ENCODE measurements around the gene BTG4. TPM values are rescaled to one million over a fixed set of nuclear protein-coding genes. Genes with fewer than 3 reads are reported as not detected.
A peak's percentile ranks its signal among the peaks of the same experiment; 100 is the strongest.

BTG4 gene
- total RNA-seq, 4 donors from 2014 or later, result not detected

DNA sequence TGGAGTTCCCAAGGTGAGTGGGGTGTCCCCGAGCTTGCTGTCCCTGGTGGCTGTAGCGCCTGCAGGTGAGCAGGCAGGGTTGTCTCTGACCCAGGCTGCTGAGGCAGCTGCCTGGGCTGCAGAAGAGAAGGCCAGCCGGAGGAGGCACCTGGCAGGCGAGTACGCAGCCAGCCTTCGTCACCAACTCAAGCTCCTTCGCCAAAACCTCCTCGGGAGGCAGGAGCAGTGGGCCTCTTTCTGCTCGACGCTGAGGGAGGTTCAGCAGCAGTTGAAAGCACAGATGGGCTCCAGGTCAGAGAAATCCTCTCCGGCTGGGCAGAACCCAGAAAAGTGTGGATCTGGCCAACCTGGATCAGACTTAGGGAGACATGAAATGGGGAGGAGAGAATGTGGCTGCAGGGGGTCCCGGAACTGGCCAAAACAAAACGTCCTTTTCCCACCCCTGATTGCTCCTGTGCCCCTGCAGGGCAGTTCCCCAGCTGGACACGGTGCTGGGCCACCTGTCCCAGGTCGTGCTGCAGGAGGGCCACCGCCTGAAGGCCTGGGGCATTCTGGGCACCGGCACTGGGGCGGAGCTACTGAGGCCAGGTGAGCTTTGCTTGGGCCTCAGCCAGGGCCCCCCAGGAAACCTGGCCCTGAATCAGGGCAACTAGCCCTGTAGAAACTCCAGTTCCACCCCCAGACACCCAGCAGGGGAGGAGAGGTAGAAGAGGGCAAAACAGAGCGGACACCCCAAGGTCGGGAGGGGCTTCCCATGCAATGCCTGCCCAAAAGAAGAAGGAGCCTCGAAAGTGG is 56.7 kb downstream of the BTG4 start:
- 75 to 82% methylated on average over 20 to 21 of the region's 21 CpGs for WGBS, 2 donors
- Histone ChIP-seq H3K27me3 (no peaks in the 10 kb centered on the region), H3K4me1 (no peaks in the 10 kb centered on the region), H3K36me3 (no peaks in the 10 kb centered on the region), H3K4me3 (no peak overlapping the region), H3K9me3 (no peaks in the 10 kb centered on the region), H3K27ac (no peak overlapping the region)
- TF ChIP-seq, protein P1, sequence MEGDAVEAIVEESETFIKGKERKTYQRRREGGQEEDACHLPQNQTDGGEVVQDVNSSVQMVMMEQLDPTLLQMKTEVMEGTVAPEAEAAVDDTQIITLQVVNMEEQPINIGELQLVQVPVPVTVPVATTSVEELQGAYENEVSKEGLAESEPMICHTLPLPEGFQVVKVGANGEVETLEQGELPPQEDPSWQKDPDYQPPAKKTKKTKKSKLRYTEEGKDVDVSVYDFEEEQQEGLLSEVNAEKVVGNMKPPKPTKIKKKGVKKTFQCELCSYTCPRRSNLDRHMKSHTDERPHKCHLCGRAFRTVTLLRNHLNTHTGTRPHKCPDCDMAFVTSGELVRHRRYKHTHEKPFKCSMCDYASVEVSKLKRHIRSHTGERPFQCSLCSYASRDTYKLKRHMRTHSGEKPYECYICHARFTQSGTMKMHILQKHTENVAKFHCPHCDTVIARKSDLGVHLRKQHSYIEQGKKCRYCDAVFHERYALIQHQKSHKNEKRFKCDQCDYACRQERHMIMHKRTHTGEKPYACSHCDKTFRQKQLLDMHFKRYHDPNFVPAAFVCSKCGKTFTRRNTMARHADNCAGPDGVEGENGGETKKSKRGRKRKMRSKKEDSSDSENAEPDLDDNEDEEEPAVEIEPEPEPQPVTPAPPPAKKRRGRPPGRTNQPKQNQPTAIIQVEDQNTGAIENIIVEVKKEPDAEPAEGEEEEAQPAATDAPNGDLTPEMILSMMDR (IDR thresholded peaks at IDR 0.05), result no peak
- TF ChIP-seq EP300 (IDR thresholded peaks at IDR 0.05) (no peak), POLR2A (IDR thresholded peaks at IDR 0.05) (no peak)
- no peak for DNase-seq (ENCODE audit: low spot score in 2 of 2)

GRCh38 chr11:111454561-111455192 is 57.5 kb downstream of the BTG4 start:
- Histone ChIP-seq H3K4me1 (no peaks in the 10 kb centered on the region), H3K9me3 (no peaks in the 10 kb centered on the region), H3K36me3 (no peaks in the 10 kb centered on the region), H3K27me3 (no peaks in the 10 kb centered on the region), H3K27ac (no peak overlapping the region), H3K4me3 (no peak overlapping the region)
- DNase-seq (ENCODE audit: low spot score in 2 of 2), result no peak
- TF ChIP-seq POLR2A (IDR thresholded peaks at IDR 0.05), result no peak
- TF ChIP-seq, protein P1 (IDR thresholded peaks at IDR 0.05), result peak in 2 of 5 experiments; percentile 22 to 46
- TF ChIP-seq EP300 (IDR thresholded peaks at IDR 0.05), result no peak
- 50 to 56% methylated on average over 11 of the region's 11 CpGs for WGBS, 2 donors

DNA sequence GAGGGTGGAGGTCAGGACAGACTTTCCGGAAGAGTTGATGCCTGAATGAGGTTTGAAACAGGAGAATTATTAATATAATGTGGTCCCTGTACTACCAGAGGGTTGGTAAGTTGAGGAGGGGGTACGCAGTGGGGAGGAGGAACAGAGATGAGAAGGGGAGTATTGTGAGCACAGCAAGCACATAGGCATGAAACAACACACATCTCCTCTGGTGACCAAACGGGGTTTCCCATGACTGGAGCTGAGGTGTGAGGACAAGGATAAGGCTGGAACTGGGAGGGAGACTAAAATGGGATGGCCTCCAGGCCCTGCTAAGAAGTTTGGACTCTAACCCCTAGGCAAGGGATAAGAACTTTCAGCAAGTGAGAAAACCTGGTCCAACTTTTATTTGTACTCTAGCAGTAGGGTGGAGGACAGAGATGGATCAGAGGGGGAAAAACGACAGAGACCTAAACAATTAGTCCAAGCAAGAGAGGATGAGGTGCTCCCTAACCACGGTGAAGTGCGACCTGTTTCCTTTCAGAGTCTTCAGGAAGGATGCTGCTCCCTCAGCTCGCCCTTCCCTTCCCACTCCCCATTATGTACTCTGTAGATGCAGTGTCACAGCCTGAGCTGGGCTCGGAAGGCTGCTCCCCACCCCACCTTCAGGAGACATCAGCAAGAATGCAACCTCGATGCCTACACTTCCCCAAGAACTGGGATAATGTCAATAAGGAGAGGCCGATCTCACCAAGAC is 59.2 kb downstream of the BTG4 start:
- no peak for DNase-seq (ENCODE audit: low spot score in 2 of 2)
- H3K9me3 ChIP-seq, result no peaks in the 10 kb centered on the region
- no peaks in the 10 kb centered on the region for H3K27me3 ChIP-seq
- no peak overlapping the region for H3K27ac ChIP-seq
- no peaks in the 10 kb centered on the region for H3K4me1 ChIP-seq
- no peak for TF ChIP-seq EP300 (IDR thresholded peaks at IDR 0.05)
- TF ChIP-seq, protein P1 (IDR thresholded peaks at IDR 0.05), result no peak
- no peak for TF ChIP-seq POLR2A (IDR thresholded peaks at IDR 0.05)
- H3K36me3 ChIP-seq, result no peaks in the 10 kb centered on the region
- H3K4me3 ChIP-seq, result no peak overlapping the region
- 77% methylated on average over 10 of the region's 10 CpGs for WGBS, 2 donors

DNA sequence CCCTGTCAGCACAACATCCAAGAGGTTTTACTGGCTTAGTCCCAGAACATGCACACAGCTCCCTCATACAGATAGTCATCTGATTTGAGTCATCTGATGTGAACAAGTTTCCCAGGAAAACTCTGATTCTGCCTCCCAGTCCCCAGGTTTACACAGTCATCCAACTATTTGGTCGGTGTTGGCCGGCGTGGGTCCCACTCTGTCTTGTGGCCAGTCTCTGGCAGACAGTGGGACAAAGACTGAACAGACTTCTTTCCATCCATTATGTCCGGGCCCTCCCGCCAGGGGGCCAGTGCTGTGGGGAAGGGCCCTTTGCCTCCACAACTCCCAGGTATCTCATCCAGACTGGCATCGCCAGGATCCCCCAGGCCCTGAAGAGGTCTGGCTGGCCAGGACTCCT is 60.0 kb downstream of the BTG4 start:
- Histone ChIP-seq H3K4me3 (no peak overlapping the region), H3K27me3 (no peaks in the 10 kb centered on the region), H3K27ac (no peak overlapping the region), H3K9me3 (no peaks in the 10 kb centered on the region), H3K4me1 (no peaks in the 10 kb centered on the region), H3K36me3 (no peaks in the 10 kb centered on the region)
- DNase-seq (ENCODE audit: low spot score in 2 of 2), result no peak
- TF ChIP-seq POLR2A (IDR thresholded peaks at IDR 0.05), result no peak
- TF ChIP-seq, protein P1 (IDR thresholded peaks at IDR 0.05), result no peak
- no peak for TF ChIP-seq EP300 (IDR thresholded peaks at IDR 0.05)
- 93 to 96% methylated on average over 6 of the region's 6 CpGs for WGBS, 2 donors
